HUDEP-2 (cell line): ENCODE results near the gene LIPE.

Experiments
- DNase-seq, 76 experiments: peaks; one replicate each; lab custom pipeline; 2025; ENCODE audit not compliant: unreplicated experiment in 76 of 76; lab: John Stamatoyannopoulos, UW

Gene LIPE

GRCh38 chr19:42445948-42446347 lies 18.8 kb upstream of the LIPE start:
- DNase-seq = no peak

- no peak for DNase-seq
Measured at GRCh38 chr19:42443944-42444398, 16.8 kb upstream of the LIPE start.

GRCh38 chr19:42442833-42443232 lies 15.6 kb upstream of the LIPE start, which contains the start of gene CXCL17:
Gene CXCL17, minus strand, starts transcription at chr19:42442946. Its CDS starts 114 bp downstream, at chr19:42442832.
- DNase-seq = no peak

- peak in 1 of 76 experiments; percentile 31 for DNase-seq
Measured at GRCh38 chr19:42441049-42441445, 13.9 kb upstream of the LIPE start.

- DNase-seq = peak in 71 of 76 experiments; percentile 21 to 89 (median 70)
Measured at GRCh38 chr19:42440357-42441048, 13.3 kb upstream of the LIPE start.

- no peak for DNase-seq
Measured at GRCh38 chr19:42436006-42436405, 8.8 kb upstream of the LIPE start.

GRCh38 chr19:42435316-42435715 lies 8.1 kb upstream of the LIPE start:
- DNase-seq = no peak

GRCh38 chr19:42433503-42434260 lies 6.5 kb upstream of the LIPE start:
- DNase-seq = peak in 73 of 76 experiments; percentile 24 to 93 (median 82)

- DNase-seq = no peak
Measured at GRCh38 chr19:42431486-42431885, 4.3 kb upstream of the LIPE start.

GRCh38 chr19:42428676-42429075 lies 1.5 kb upstream of the LIPE start:
- no peak for DNase-seq

GRCh38 chr19:42426643-42427042 lies 545 bp downstream of the LIPE start:
- no peak for DNase-seq

- DNase-seq = peak in 7 of 76 experiments; percentile 31 to 56 (median 51)
Measured at GRCh38 chr19:42424712-42425131, 2.5 kb downstream of the LIPE start.

- peak in 18 of 76 experiments; percentile 41 to 87 (median 58) for DNase-seq
Measured at GRCh38 chr19:42424345-42424707, 2.9 kb downstream of the LIPE start.

- DNase-seq = peak; percentile 50 to 100 (median 95)
Measured at GRCh38 chr19:42423462-42424344, 3.5 kb downstream of the LIPE start.

- DNase-seq = peak in 14 of 76 experiments; percentile 37 to 71 (median 46)
Measured at GRCh38 chr19:42422901-42423461, 4.2 kb downstream of the LIPE start.

- peak in 7 of 76 experiments; percentile 10 to 36 (median 20) for DNase-seq
Measured at GRCh38 chr19:42422092-42422900, 4.9 kb downstream of the LIPE start.

- no peak for DNase-seq
Measured at GRCh38 chr19:42421591-42422031, 5.6 kb downstream of the LIPE start.

GRCh38 chr19:42421101-42421500 lies 6.1 kb downstream of the LIPE start:
- DNase-seq = no peak

GRCh38 chr19:42420055-42420544 lies 7.1 kb downstream of the LIPE start:
- DNase-seq = peak in 71 of 76 experiments; percentile 33 to 88 (median 76)
